Measurements from ENCODE around the gene TMEM255B.

DNA sequence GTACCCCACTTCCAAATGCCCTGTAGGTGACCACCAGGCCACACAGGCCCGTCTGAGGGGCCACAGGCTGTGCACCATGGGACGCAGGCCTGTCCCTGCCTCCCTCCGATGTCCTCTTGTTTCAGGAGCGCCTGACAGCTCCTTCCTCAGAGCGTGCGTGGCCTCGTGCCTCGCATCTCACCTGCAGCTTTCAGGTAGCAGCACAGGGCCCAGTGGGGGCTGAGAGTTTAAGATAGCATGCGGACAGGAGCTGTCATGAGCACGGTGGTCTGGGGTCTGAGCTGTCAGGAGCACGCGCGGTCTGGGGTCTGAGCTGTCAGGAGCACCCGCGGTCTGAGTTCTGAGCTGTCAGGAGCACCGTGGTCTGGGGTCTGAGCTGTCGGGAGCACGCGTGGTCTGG is 64.7 kb downstream of the TMEM255B start:
- TF ChIP-seq POLR2A (IDR thresholded peaks at IDR 0.05): no peak
- TF ChIP-seq, protein P1, sequence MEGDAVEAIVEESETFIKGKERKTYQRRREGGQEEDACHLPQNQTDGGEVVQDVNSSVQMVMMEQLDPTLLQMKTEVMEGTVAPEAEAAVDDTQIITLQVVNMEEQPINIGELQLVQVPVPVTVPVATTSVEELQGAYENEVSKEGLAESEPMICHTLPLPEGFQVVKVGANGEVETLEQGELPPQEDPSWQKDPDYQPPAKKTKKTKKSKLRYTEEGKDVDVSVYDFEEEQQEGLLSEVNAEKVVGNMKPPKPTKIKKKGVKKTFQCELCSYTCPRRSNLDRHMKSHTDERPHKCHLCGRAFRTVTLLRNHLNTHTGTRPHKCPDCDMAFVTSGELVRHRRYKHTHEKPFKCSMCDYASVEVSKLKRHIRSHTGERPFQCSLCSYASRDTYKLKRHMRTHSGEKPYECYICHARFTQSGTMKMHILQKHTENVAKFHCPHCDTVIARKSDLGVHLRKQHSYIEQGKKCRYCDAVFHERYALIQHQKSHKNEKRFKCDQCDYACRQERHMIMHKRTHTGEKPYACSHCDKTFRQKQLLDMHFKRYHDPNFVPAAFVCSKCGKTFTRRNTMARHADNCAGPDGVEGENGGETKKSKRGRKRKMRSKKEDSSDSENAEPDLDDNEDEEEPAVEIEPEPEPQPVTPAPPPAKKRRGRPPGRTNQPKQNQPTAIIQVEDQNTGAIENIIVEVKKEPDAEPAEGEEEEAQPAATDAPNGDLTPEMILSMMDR (IDR thresholded peaks at IDR 0.05): no peak
